IMR-90 (cell line): ENCODE results near the gene STK25. TPM values are rescaled to one million over a fixed set of nuclear protein-coding genes. Genes with fewer than 3 reads are reported as not detected.

Experiments used
- ATAC-seq: fragments of 200-7000 bp; cut with Tn5 transposase; 2 replicates; pipeline ENCODE4 v1.9.1; 2020; ENCODE audit warnings: low read depth, mild to moderate bottlenecking, moderate library complexity
- BruUV-seq: library from RNA; stranded (reverse); fragments of 400-500 nt; replicated peaks from 2 replicates; lab custom pipeline; 2021; lab: Mats Ljungman, UMichigan
- CTCF ChIA-PET: fragments of 300-600 bp; formaldehyde crosslinking; extraction: SDS; loops from one replicate; lab custom pipeline; 2021; ENCODE audit warnings: antibody characterized with exemption; lab: Yijun Ruan, JAX
- POLR2A ChIA-PET: fragments of 300-600 bp; sonication (Branson Sonifier 250); formaldehyde crosslinking; loops from one replicate; lab custom pipeline; 2022; ENCODE audit warnings: antibody characterized with exemption; ENCODE audit not compliant: unreplicated experiment; lab: Charles Lee
- DNase-seq: peaks from one replicate; pipeline ENCODE4 v3.0.0; 2013
- H2AFZ ChIP-seq: replicated peaks from 2 replicates; pipeline ENCODE3; 2013; ENCODE audit warnings: low read length, mild to moderate bottlenecking; ENCODE audit not compliant: poor library complexity
- H2AK5ac ChIP-seq: 2 replicates; pipeline ENCODE4 v1.6.1; 2013; ENCODE audit warnings: low read depth, low read length, inconsistent platforms
- H2AK9ac ChIP-seq: replicated peaks from 2 replicates; pipeline ENCODE3; 2013; ENCODE audit warnings: mild to moderate bottlenecking, low read depth, low read length, moderate library complexity; ENCODE audit not compliant: poor library complexity
- H2BK120ac ChIP-seq: 2 replicates; pipeline ENCODE4 v1.6.1; 2013; ENCODE audit warnings: low read depth, low read length, inconsistent platforms
- H2BK15ac ChIP-seq: 3 replicates; pipeline ENCODE4 v1.6.1; 2013; ENCODE audit warnings: low read depth, low read length, inconsistent platforms
- H2BK20ac ChIP-seq: 2 replicates; pipeline ENCODE4 v1.6.1; 2013; ENCODE audit warnings: low read depth, mild to moderate bottlenecking, inconsistent platforms, low read length, moderate library complexity
- H2BK5ac ChIP-seq: 2 replicates; pipeline ENCODE4 v1.6.1; 2013; ENCODE audit warnings: mild to moderate bottlenecking, low read depth, low read length, inconsistent platforms; ENCODE audit not compliant: poor library complexity, severe bottlenecking
- H3K14ac ChIP-seq: replicated peaks from 2 replicates; pipeline ENCODE4 v1.6.1; 2013; ENCODE audit warnings: low read depth, low read length, inconsistent platforms
- H3K18ac ChIP-seq: 2 replicates; pipeline ENCODE4 v1.6.1; 2013; ENCODE audit warnings: low read depth, low read length, control low read depth
- H3K23ac ChIP-seq: 2 replicates; pipeline ENCODE4 v1.6.1; 2013; ENCODE audit warnings: low read depth, low read length, inconsistent platforms
- H3K27ac ChIP-seq: 2 replicates; pipeline ENCODE4 v1.5.1; 2013; ENCODE audit warnings: mild to moderate bottlenecking, control low read depth, low read length; ENCODE audit not compliant: insufficient read depth
- H3K27me3 ChIP-seq: 2 replicates; pipeline ENCODE4 v1.6.1; 2013; ENCODE audit warnings: low read length; ENCODE audit not compliant: control insufficient read depth, insufficient read depth
- H3K36me3 ChIP-seq: 2 replicates; pipeline ENCODE4 v1.6.1; 2013; ENCODE audit warnings: low read length, mixed read lengths; ENCODE audit not compliant: control insufficient read depth, insufficient read depth
- H3K4ac ChIP-seq: 2 replicates; pipeline ENCODE4 v1.6.1; 2013; ENCODE audit warnings: low read depth, low read length, inconsistent platforms
- H3K4me1 ChIP-seq: 2 replicates; pipeline ENCODE4 v1.6.1; 2013; ENCODE audit warnings: low read length, mixed read lengths; ENCODE audit not compliant: control insufficient read depth, insufficient read depth
- H3K4me2 ChIP-seq: 2 replicates; pipeline ENCODE4 v1.6.1; 2013; ENCODE audit warnings: low read depth, mild to moderate bottlenecking, control low read depth, low read length, moderate library complexity
- H3K4me3 ChIP-seq: 2 replicates; pipeline ENCODE4 v1.5.1; 2013; ENCODE audit warnings: low read depth, mild to moderate bottlenecking, control low read depth, low read length, moderate library complexity; ENCODE audit not compliant: insufficient read depth
- H3K56ac ChIP-seq: 2 replicates; pipeline ENCODE4 v1.6.1; 2013; ENCODE audit warnings: low read length, inconsistent platforms; ENCODE audit not compliant: insufficient read depth; ENCODE audit errors: extremely low read depth
- H3K79me1 ChIP-seq, 2 experiments: 2 replicates each; pipeline ENCODE4 v1.6.1; 2013; ENCODE audit warnings: low read length in 2 of 2, inconsistent platforms in 1 of 2, low read depth in 1 of 2
- H3K9ac ChIP-seq: 2 replicates; pipeline ENCODE4 v1.6.1; 2013; ENCODE audit warnings: low read depth, low read length, control low read depth
- H3K9me1 ChIP-seq: 2 replicates; pipeline ENCODE4 v1.6.1; 2013; ENCODE audit warnings: low read length, inconsistent platforms; ENCODE audit not compliant: insufficient read depth
- H3K9me3 ChIP-seq: 2 replicates; pipeline ENCODE4 v1.6.1; 2013; ENCODE audit warnings: low read length; ENCODE audit not compliant: control insufficient read depth, insufficient read depth
- H4K20me1 ChIP-seq: 2 replicates; pipeline ENCODE4 v1.6.1; 2013; ENCODE audit warnings: low read length, inconsistent platforms; ENCODE audit not compliant: insufficient read depth
- H4K5ac ChIP-seq: 2 replicates; pipeline ENCODE4 v1.6.1; 2013; ENCODE audit warnings: mild to moderate bottlenecking, low read depth, low read length, control low read depth
- H4K8ac ChIP-seq, 2 experiments: 2 replicates each; pipeline ENCODE4 v1.6.1; 2013; ENCODE audit warnings: low read depth in 2 of 2, low read length in 2 of 2, control low read depth in 1 of 2, inconsistent platforms in 1 of 2
- H4K91ac ChIP-seq: 2 replicates; pipeline ENCODE4 v1.6.1; 2013; ENCODE audit warnings: low read depth, low read length, inconsistent platforms; ENCODE audit not compliant: insufficient read depth
- BHLHE40 ChIP-seq: fragments of 150-350 bp; IDR thresholded peaks from 2 replicates; pipeline ENCODE4 v1.6.1; 2016; ENCODE audit warnings: mild to moderate bottlenecking, low read depth, low read length
- CEBPB ChIP-seq: IDR thresholded peaks from 2 replicates; pipeline ENCODE4 v1.6.1; 2012; ENCODE audit warnings: low read depth, low read length, improper control_type of control experiment
- CHD1 ChIP-seq: IDR thresholded peaks from 2 replicates; pipeline ENCODE4 v1.6.1; 2012; ENCODE audit warnings: low read depth, low read length, improper control_type of control experiment
- CTCF ChIP-seq: conservative IDR thresholded peaks from 2 replicates; pipeline ENCODE4 v1.5.1; 2012; ENCODE audit warnings: mild to moderate bottlenecking, low read depth, low read length, improper control_type of control experiment
- ELK1 ChIP-seq: fragments of 150-350 bp; IDR thresholded peaks from 2 replicates; pipeline ENCODE4 v1.6.1; 2016; ENCODE audit warnings: low read depth, mild to moderate bottlenecking, low read length, moderate library complexity, borderline replicate concordance
- FOS ChIP-seq: fragments of 150-350 bp; IDR thresholded peaks from 2 replicates; pipeline ENCODE4 v1.6.1; 2016; ENCODE audit warnings: low read depth, low read length
- MAFK ChIP-seq: IDR thresholded peaks from 2 replicates; pipeline ENCODE4 v1.6.1; 2012; ENCODE audit warnings: low read depth, low read length, improper control_type of control experiment
- MAZ ChIP-seq: IDR thresholded peaks from 2 replicates; pipeline ENCODE4 v1.6.1; 2012; ENCODE audit warnings: low read depth, mild to moderate bottlenecking, low read length, improper control_type of control experiment, moderate library complexity, borderline replicate concordance
- MXI1 ChIP-seq: IDR thresholded peaks from 2 replicates; pipeline ENCODE4 v1.6.1; 2012; ENCODE audit warnings: low read depth, mild to moderate bottlenecking, low read length, moderate library complexity, borderline replicate concordance
- NFE2L2 ChIP-seq: fragments of 150-350 bp; IDR thresholded peaks from 2 replicates; pipeline ENCODE4 v1.6.1; 2016; ENCODE audit warnings: low read depth, mild to moderate bottlenecking, low read length
- POLR2A ChIP-seq: IDR thresholded peaks from 2 replicates; pipeline ENCODE4 v1.6.1; 2012; ENCODE audit warnings: mild to moderate bottlenecking, low read depth, low read length
- RAD21 ChIP-seq: IDR thresholded peaks from 2 replicates; pipeline ENCODE4 v1.6.1; 2012; ENCODE audit warnings: low read length, improper control_type of control experiment
- RCOR1 ChIP-seq: IDR thresholded peaks from 2 replicates; pipeline ENCODE4 v1.6.1; 2012; ENCODE audit warnings: mild to moderate bottlenecking, low read length, improper control_type of control experiment; ENCODE audit not compliant: insufficient replicate concordance
- RFX5 ChIP-seq: IDR thresholded peaks from 2 replicates; pipeline ENCODE4 v1.8.0; 2012; ENCODE audit warnings: low read depth, mild to moderate bottlenecking, low read length, moderate library complexity
- SMC3 ChIP-seq: fragments of 150-350 bp; IDR thresholded peaks from 2 replicates; pipeline ENCODE4 v1.6.1; 2016; ENCODE audit warnings: low read depth, mild to moderate bottlenecking, antibody characterized with exemption, low read length, moderate library complexity
- USF2 ChIP-seq: fragments of 150-350 bp; IDR thresholded peaks from 2 replicates; pipeline ENCODE4 v1.6.1; 2017; ENCODE audit warnings: mild to moderate bottlenecking, antibody characterized with exemption, low read length, low read depth
- WGBS, 2 experiments: methylation state at CpG; one replicate each; pipeline versions ENCODE4 v1.1.5 to v1.1.7; 2013; ENCODE audit warnings: missing lambda C conversion rate in 2 of 2; ENCODE audit not compliant: insufficient read length in 1 of 2; ENCODE audit errors: extremely low coverage in 2 of 2; 5-methylcytosine and 5-hydroxymethylcytosine counted together
- dilution Hi-C: fragments of 300-500 bp; cut with HindIII; formaldehyde crosslinking; loops from one replicate; pipeline ENCODE4 v1.14.3; 2018; ENCODE audit warnings: low sequenced_read_pairs; ENCODE audit not compliant: unreplicated experiment
- in situ Hi-C: fragments of 300-500 bp; cut with MboI; formaldehyde crosslinking; loops from 3 replicates; pipeline ENCODE4 v1.14.3; 2019; ENCODE audit warnings: low sequenced_read_pairs, inconsistent platforms, mixed read lengths
- intact Hi-C: fragments of 100-400 bp; cut with micrococcal nuclease; formaldehyde crosslinking; loops from 2 replicates; pipeline ENCODE4 v1.10.0; 2022
- polyA plus RNA-seq, 3 experiments: library from polyadenylated mRNA; depleted of rRNA; stranded (reverse); fragments of >200 nt; gene quantifications; 2 replicates each; pipeline ENCODE4 v1.2.3, GENCODE V29; 2012; ENCODE audit warnings: low replicate concordance in 1 of 3
- total RNA-seq: library from RNA; depleted of rRNA; stranded (reverse); fragments of >200 nt; gene quantifications from 2 replicates; pipeline ENCODE4 v1.2.3, GENCODE V29; 2012

STK25 gene
- total and polyA plus RNA-seq, 2 of the 4 experiments (the other 2 are of a cell fraction): 258 to 392 TPM

GRCh38 chr2:241514553-241514952 lies 6.2 kb upstream of the STK25 start:
- intact Hi-C loops: no loop called here
- H2AFZ ChIP-seq: peak overlapping the region; percentile 46
- no TSS peak for BruUV-seq
- peaks cover 12% of the 10 kb centered on the region for H3K9me1 ChIP-seq
- no peak overlapping the region for H2AK9ac ChIP-seq
- no CpG with 5 or more reads among the region's 5 CpGs for WGBS, 2 experiments
- 0 out of 2 replicates have a peak, but pooled peaks cover under 1% of the 10 kb centered on the region for H3K4me1 ChIP-seq
- no peak overlapping the region for H3K56ac ChIP-seq
- no peak overlapping the region for H2AK5ac ChIP-seq
- DNase-seq (peak; percentile 12), ATAC-seq (peak; percentile 51)
- H3K4me3 ChIP-seq: no peak overlapping the region
- no peak overlapping the region for H3K4me2 ChIP-seq
- H2BK15ac ChIP-seq: no peak overlapping the region
- H3K4ac ChIP-seq: no peak overlapping the region
- H2BK20ac ChIP-seq: no peak overlapping the region
- H3K18ac ChIP-seq: no peak overlapping the region
- ChIA-PET CTCF (no interaction called here), POLR2A (no interaction called here)
- no peaks in the 10 kb centered on the region for H4K20me1 ChIP-seq
- H3K27ac ChIP-seq: no peak overlapping the region
- no peak overlapping the region for H4K5ac ChIP-seq
- no peaks in the 10 kb centered on the region for H3K36me3 ChIP-seq
- H3K79me1 ChIP-seq: peaks cover under 1 to 2% of the 10 kb centered on the region in 2 experiments; a peak in 3 of 4 replicates
- TF ChIP-seq RFX5 (no peak), CHD1 (no peak), ELK1 (no peak), POLR2A (no peak), USF2 (no peak), SMC3 (no peak), MAZ (no peak), RCOR1 (no peak), BHLHE40 (no peak), MXI1 (no peak), CTCF (no peak), RAD21 (no peak), NFE2L2 (no peak), CEBPB (no peak), MAFK (no peak), FOS (no peak)
- dilution Hi-C loops: no loop called here
- in situ Hi-C loops: no loop called here
- no peak overlapping the region for H2BK5ac ChIP-seq
- H4K8ac ChIP-seq: peak overlapping the region in 1 of 2 experiments; percentile 63; a peak in 1 of 4 replicates
- H3K14ac ChIP-seq: no peak overlapping the region
- no peaks in the 10 kb centered on the region; the same call in 1 of the 2 replicates for H3K27me3 ChIP-seq
- H2BK120ac ChIP-seq: no peak overlapping the region
- H3K23ac ChIP-seq: no peak overlapping the region
- no peak overlapping the region for H3K9ac ChIP-seq
- H3K9me3 ChIP-seq: no peaks in the 10 kb centered on the region
- H4K91ac ChIP-seq: no peak overlapping the region
